IMR-90 (cell line): Measurements from ENCODE around the gene ZNF23. TPM values are rescaled to one million over a fixed set of nuclear protein-coding genes. Genes with fewer than 3 reads are reported as not detected.

Experiments used
- ATAC-seq: fragments of 200-7000 bp; cut with Tn5 transposase; 2 replicates; pipeline ENCODE4 v1.9.1; 2020; ENCODE audit warnings: low read depth, mild to moderate bottlenecking, moderate library complexity
- BruUV-seq: library from RNA; stranded (reverse); fragments of 400-500 nt; replicated peaks from 2 replicates; lab custom pipeline; 2021; lab: Mats Ljungman, UMichigan
- CTCF ChIA-PET: fragments of 300-600 bp; formaldehyde crosslinking; extraction: SDS; loops from one replicate; lab custom pipeline; 2021; ENCODE audit warnings: antibody characterized with exemption; lab: Yijun Ruan, JAX
- POLR2A ChIA-PET: fragments of 300-600 bp; sonication (Branson Sonifier 250); formaldehyde crosslinking; loops from one replicate; lab custom pipeline; 2022; ENCODE audit warnings: antibody characterized with exemption; ENCODE audit not compliant: unreplicated experiment; lab: Charles Lee
- DNase-seq: peaks from one replicate; pipeline ENCODE4 v3.0.0; 2013
- H2AFZ ChIP-seq: replicated peaks from 2 replicates; pipeline ENCODE3; 2013; ENCODE audit warnings: low read length, mild to moderate bottlenecking; ENCODE audit not compliant: poor library complexity
- H2AK5ac ChIP-seq: 2 replicates; pipeline ENCODE4 v1.6.1; 2013; ENCODE audit warnings: low read depth, low read length, inconsistent platforms
- H2AK9ac ChIP-seq: replicated peaks from 2 replicates; pipeline ENCODE3; 2013; ENCODE audit warnings: mild to moderate bottlenecking, low read depth, low read length, moderate library complexity; ENCODE audit not compliant: poor library complexity
- H2BK120ac ChIP-seq: 2 replicates; pipeline ENCODE4 v1.6.1; 2013; ENCODE audit warnings: low read depth, low read length, inconsistent platforms
- H2BK15ac ChIP-seq: 3 replicates; pipeline ENCODE4 v1.6.1; 2013; ENCODE audit warnings: low read depth, low read length, inconsistent platforms
- H2BK20ac ChIP-seq: 2 replicates; pipeline ENCODE4 v1.6.1; 2013; ENCODE audit warnings: low read depth, mild to moderate bottlenecking, inconsistent platforms, low read length, moderate library complexity
- H2BK5ac ChIP-seq: 2 replicates; pipeline ENCODE4 v1.6.1; 2013; ENCODE audit warnings: mild to moderate bottlenecking, low read depth, low read length, inconsistent platforms; ENCODE audit not compliant: poor library complexity, severe bottlenecking
- H3K14ac ChIP-seq: replicated peaks from 2 replicates; pipeline ENCODE4 v1.6.1; 2013; ENCODE audit warnings: low read depth, low read length, inconsistent platforms
- H3K18ac ChIP-seq: 2 replicates; pipeline ENCODE4 v1.6.1; 2013; ENCODE audit warnings: low read depth, low read length, control low read depth
- H3K23ac ChIP-seq: 2 replicates; pipeline ENCODE4 v1.6.1; 2013; ENCODE audit warnings: low read depth, low read length, inconsistent platforms
- H3K27ac ChIP-seq: 2 replicates; pipeline ENCODE4 v1.5.1; 2013; ENCODE audit warnings: mild to moderate bottlenecking, control low read depth, low read length; ENCODE audit not compliant: insufficient read depth
- H3K27me3 ChIP-seq: 2 replicates; pipeline ENCODE4 v1.6.1; 2013; ENCODE audit warnings: low read length; ENCODE audit not compliant: control insufficient read depth, insufficient read depth
- H3K36me3 ChIP-seq: 2 replicates; pipeline ENCODE4 v1.6.1; 2013; ENCODE audit warnings: low read length, mixed read lengths; ENCODE audit not compliant: control insufficient read depth, insufficient read depth
- H3K4ac ChIP-seq: 2 replicates; pipeline ENCODE4 v1.6.1; 2013; ENCODE audit warnings: low read depth, low read length, inconsistent platforms
- H3K4me1 ChIP-seq: 2 replicates; pipeline ENCODE4 v1.6.1; 2013; ENCODE audit warnings: low read length, mixed read lengths; ENCODE audit not compliant: control insufficient read depth, insufficient read depth
- H3K4me2 ChIP-seq: 2 replicates; pipeline ENCODE4 v1.6.1; 2013; ENCODE audit warnings: low read depth, mild to moderate bottlenecking, control low read depth, low read length, moderate library complexity
- H3K4me3 ChIP-seq: 2 replicates; pipeline ENCODE4 v1.5.1; 2013; ENCODE audit warnings: low read depth, mild to moderate bottlenecking, control low read depth, low read length, moderate library complexity; ENCODE audit not compliant: insufficient read depth
- H3K56ac ChIP-seq: 2 replicates; pipeline ENCODE4 v1.6.1; 2013; ENCODE audit warnings: low read length, inconsistent platforms; ENCODE audit not compliant: insufficient read depth; ENCODE audit errors: extremely low read depth
- H3K79me1 ChIP-seq, 2 experiments: 2 replicates each; pipeline ENCODE4 v1.6.1; 2013; ENCODE audit warnings: low read length in 2 of 2, inconsistent platforms in 1 of 2, low read depth in 1 of 2
- H3K9ac ChIP-seq: 2 replicates; pipeline ENCODE4 v1.6.1; 2013; ENCODE audit warnings: low read depth, low read length, control low read depth
- H3K9me1 ChIP-seq: 2 replicates; pipeline ENCODE4 v1.6.1; 2013; ENCODE audit warnings: low read length, inconsistent platforms; ENCODE audit not compliant: insufficient read depth
- H3K9me3 ChIP-seq: 2 replicates; pipeline ENCODE4 v1.6.1; 2013; ENCODE audit warnings: low read length; ENCODE audit not compliant: control insufficient read depth, insufficient read depth
- H4K20me1 ChIP-seq: 2 replicates; pipeline ENCODE4 v1.6.1; 2013; ENCODE audit warnings: low read length, inconsistent platforms; ENCODE audit not compliant: insufficient read depth
- H4K5ac ChIP-seq: 2 replicates; pipeline ENCODE4 v1.6.1; 2013; ENCODE audit warnings: mild to moderate bottlenecking, low read depth, low read length, control low read depth
- H4K8ac ChIP-seq, 2 experiments: 2 replicates each; pipeline ENCODE4 v1.6.1; 2013; ENCODE audit warnings: low read depth in 2 of 2, low read length in 2 of 2, control low read depth in 1 of 2, inconsistent platforms in 1 of 2
- H4K91ac ChIP-seq: 2 replicates; pipeline ENCODE4 v1.6.1; 2013; ENCODE audit warnings: low read depth, low read length, inconsistent platforms; ENCODE audit not compliant: insufficient read depth
- CEBPB ChIP-seq: IDR thresholded peaks from 2 replicates; pipeline ENCODE4 v1.6.1; 2012; ENCODE audit warnings: low read depth, low read length, improper control_type of control experiment
- WGBS, 2 experiments: methylation state at CpG; one replicate each; pipeline versions ENCODE4 v1.1.5 to v1.1.7; 2013; ENCODE audit warnings: missing lambda C conversion rate in 2 of 2; ENCODE audit not compliant: insufficient read length in 1 of 2; ENCODE audit errors: extremely low coverage in 2 of 2; 5-methylcytosine and 5-hydroxymethylcytosine counted together
- dilution Hi-C: fragments of 300-500 bp; cut with HindIII; formaldehyde crosslinking; loops from one replicate; pipeline ENCODE4 v1.14.3; 2018; ENCODE audit warnings: low sequenced_read_pairs; ENCODE audit not compliant: unreplicated experiment
- in situ Hi-C: fragments of 300-500 bp; cut with MboI; formaldehyde crosslinking; loops from 3 replicates; pipeline ENCODE4 v1.14.3; 2019; ENCODE audit warnings: low sequenced_read_pairs, inconsistent platforms, mixed read lengths
- intact Hi-C: fragments of 100-400 bp; cut with micrococcal nuclease; formaldehyde crosslinking; loops from 2 replicates; pipeline ENCODE4 v1.10.0; 2022
- polyA plus RNA-seq, 3 experiments: library from polyadenylated mRNA; depleted of rRNA; stranded (reverse); fragments of >200 nt; gene quantifications; 2 replicates each; pipeline ENCODE4 v1.2.3, GENCODE V29; 2012; ENCODE audit warnings: low replicate concordance in 1 of 3
- total RNA-seq: library from RNA; depleted of rRNA; stranded (reverse); fragments of >200 nt; gene quantifications from 2 replicates; pipeline ENCODE4 v1.2.3, GENCODE V29; 2012

Gene ZNF23
- total and polyA plus RNA-seq, 2 of the 4 experiments (the other 2 are of a cell fraction), result 7.5 to 8.8 TPM

GRCh38 chr16:71409011-71409775 lies 52.9 kb downstream of the ZNF23 start:
- BruUV-seq, result no TSS peak
- H2BK5ac ChIP-seq, result no peak overlapping the region
- CTCF ChIA-PET, result no interaction called here

More at GRCh38 chr16:71409011-71409775, 52.9 kb downstream of the ZNF23 start:
- H3K36me3 ChIP-seq, result no peaks in the 10 kb centered on the region
- no peak overlapping the region for H4K91ac ChIP-seq
- H3K56ac ChIP-seq, result no peak overlapping the region
- no peak overlapping the region for H3K18ac ChIP-seq
- no peak overlapping the region for H3K23ac ChIP-seq
- H4K5ac ChIP-seq, result no peak overlapping the region
- H2BK15ac ChIP-seq, result no peak overlapping the region
- H3K9me3 ChIP-seq, result no peaks in the 10 kb centered on the region
- H3K4me1 ChIP-seq, result no peaks in the 10 kb centered on the region
- H2AFZ ChIP-seq, result no peak overlapping the region
- H4K8ac ChIP-seq, result no peak overlapping the region
- no peak overlapping the region for H2BK20ac ChIP-seq
- H3K4ac ChIP-seq, result no peak overlapping the region
- WGBS, 2 experiments, result 10% methylated on average over 7 of the region's 16 CpGs; no CpG with 5 or more reads in 1 of the 2 experiments
- H4K20me1 ChIP-seq, result no peaks in the 10 kb centered on the region
- H3K4me2 ChIP-seq, result no peak overlapping the region
- H3K27me3 ChIP-seq, result peaks cover 12% of the 10 kb centered on the region
- ATAC-seq (no peak), DNase-seq (no peak)
- H2BK120ac ChIP-seq, result no peak overlapping the region
- no peaks in the 10 kb centered on the region for H3K79me1 ChIP-seq
- no peak overlapping the region for H2AK9ac ChIP-seq
- no peak overlapping the region for H3K14ac ChIP-seq
- no peak overlapping the region for H3K27ac ChIP-seq
- no peak overlapping the region for H3K9ac ChIP-seq
- POLR2A ChIA-PET, result no interaction called here
- H2AK5ac ChIP-seq, result no peak overlapping the region
- dilution Hi-C loops (no loop called here), intact Hi-C loops (no loop called here), in situ Hi-C loops (no loop called here)
- H3K4me3 ChIP-seq, result no peak overlapping the region
- TF ChIP-seq CEBPB, result no peak
- no peaks in the 10 kb centered on the region for H3K9me1 ChIP-seq
